ENCODE measurements around the gene TICAM2.

TICAM2 gene

GRCh38 chr5:115568668-115569067, 33.6 kb downstream of the TICAM2 start:
- DNase-seq (ENCODE audit: low spot score), result no peak
- in situ Hi-C loops (cut with MboI; ENCODE audit: low sequenced_read_pairs, unreplicated experiment), result no loop called here
- no peak for TF ChIP-seq CTCF (IDR thresholded peaks at IDR 0.05; ENCODE audit: borderline replicate concordance, control extremely low read depth, extremely low read depth, insufficient read depth, missing control alignments)

- DNase-seq (ENCODE audit: low spot score), result no peak
- no peak for TF ChIP-seq CTCF (IDR thresholded peaks at IDR 0.05; ENCODE audit: borderline replicate concordance, control extremely low read depth, extremely low read depth, insufficient read depth, missing control alignments)
- in situ Hi-C loops (cut with MboI; ENCODE audit: low sequenced_read_pairs, unreplicated experiment), result no loop called here
These were observed 37.0 kb downstream of the TICAM2 start for GRCh38 chr5:115565233-115565632.

GRCh38 chr5:115561176-115561575, 41.1 kb downstream of the TICAM2 start:
- no peak for TF ChIP-seq CTCF (IDR thresholded peaks at IDR 0.05; ENCODE audit: borderline replicate concordance, control extremely low read depth, extremely low read depth, insufficient read depth, missing control alignments)
- no peak for DNase-seq (ENCODE audit: low spot score)
- in situ Hi-C loops (cut with MboI; ENCODE audit: low sequenced_read_pairs, unreplicated experiment), result no loop called here

GRCh38 chr5:115559524-115559923, 42.8 kb downstream of the TICAM2 start:
- TF ChIP-seq CTCF (IDR thresholded peaks at IDR 0.05; ENCODE audit: borderline replicate concordance, control extremely low read depth, extremely low read depth, insufficient read depth, missing control alignments), result no peak
- no peak for DNase-seq (ENCODE audit: low spot score)
- in situ Hi-C loops (cut with MboI; ENCODE audit: low sequenced_read_pairs, unreplicated experiment), result no loop called here

- no peak for TF ChIP-seq CTCF (IDR thresholded peaks at IDR 0.05; ENCODE audit: borderline replicate concordance, control extremely low read depth, extremely low read depth, insufficient read depth, missing control alignments)
- in situ Hi-C loops (cut with MboI; ENCODE audit: low sequenced_read_pairs, unreplicated experiment), result no loop called here
- no peak for DNase-seq (ENCODE audit: low spot score)
These were observed 43.8 kb downstream of the TICAM2 start for GRCh38 chr5:115558388-115558956.

- in situ Hi-C loops (cut with MboI; ENCODE audit: low sequenced_read_pairs, unreplicated experiment), result no loop called here
- no peak for DNase-seq (ENCODE audit: low spot score)
- TF ChIP-seq CTCF (IDR thresholded peaks at IDR 0.05; ENCODE audit: borderline replicate concordance, control extremely low read depth, extremely low read depth, insufficient read depth, missing control alignments), result no peak
These were observed 44.5 kb downstream of the TICAM2 start for GRCh38 chr5:115557667-115558387.

All from GM13976 (cell line).